ENCODE data around the gene NCS1. TPM values are rescaled to one million over a fixed set of nuclear protein-coding genes. Genes with fewer than 3 reads are reported as not detected.

The NCS1 gene
- total and polyA plus RNA-seq, 9 of the 15 experiments (the other 6 are each of a cell fraction or from before 2014, with no cell fraction given), result 0.28 to 27.0 (median 9.6) TPM

DNA sequence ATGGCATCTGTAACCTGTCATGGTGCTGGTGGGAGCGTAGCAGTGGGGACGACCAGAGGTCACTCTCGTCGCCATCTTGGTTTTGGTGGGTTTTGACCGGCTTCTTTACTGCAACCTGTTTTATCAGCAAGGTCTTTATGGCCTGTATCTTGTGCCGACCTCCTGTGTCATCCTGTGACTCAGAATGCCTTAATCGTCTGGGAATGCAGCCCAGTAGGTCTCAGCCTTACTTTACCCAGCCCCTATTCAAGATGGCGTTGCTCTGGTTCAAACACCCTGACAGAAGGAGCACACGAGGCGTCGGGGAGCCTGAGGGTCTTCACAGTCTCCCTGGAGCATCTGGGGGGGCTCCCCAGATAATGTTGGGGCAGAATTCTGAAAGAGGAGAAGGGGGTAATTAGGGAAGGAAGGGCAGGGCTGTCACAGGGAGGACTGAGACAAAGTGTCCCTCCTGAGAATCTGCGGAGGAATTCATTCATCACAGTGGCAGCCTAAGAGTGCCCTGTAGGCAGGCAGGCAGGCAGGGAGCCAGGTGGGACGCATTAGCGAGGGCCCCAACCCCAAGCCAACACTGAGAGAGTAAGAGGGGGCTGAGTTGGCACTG is 21.3 kb upstream of the NCS1 start (continued):
- TF ChIP-seq MAFK (IDR thresholded peaks at IDR 0.05; ENCODE audit: low read length), result no peak; the same call in 1 of the 2 replicates
- no peak for TF ChIP-seq HIVEP1 (CRISPR knock-in tag; IDR thresholded peaks at IDR 0.05)
- TF ChIP-seq, protein P1, sequence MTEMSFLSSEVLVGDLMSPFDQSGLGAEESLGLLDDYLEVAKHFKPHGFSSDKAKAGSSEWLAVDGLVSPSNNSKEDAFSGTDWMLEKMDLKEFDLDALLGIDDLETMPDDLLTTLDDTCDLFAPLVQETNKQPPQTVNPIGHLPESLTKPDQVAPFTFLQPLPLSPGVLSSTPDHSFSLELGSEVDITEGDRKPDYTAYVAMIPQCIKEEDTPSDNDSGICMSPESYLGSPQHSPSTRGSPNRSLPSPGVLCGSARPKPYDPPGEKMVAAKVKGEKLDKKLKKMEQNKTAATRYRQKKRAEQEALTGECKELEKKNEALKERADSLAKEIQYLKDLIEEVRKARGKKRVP (CRISPR knock-in tag; IDR thresholded peaks at IDR 0.05), result peak; percentile 87
- TF ChIP-seq, protein P2, sequence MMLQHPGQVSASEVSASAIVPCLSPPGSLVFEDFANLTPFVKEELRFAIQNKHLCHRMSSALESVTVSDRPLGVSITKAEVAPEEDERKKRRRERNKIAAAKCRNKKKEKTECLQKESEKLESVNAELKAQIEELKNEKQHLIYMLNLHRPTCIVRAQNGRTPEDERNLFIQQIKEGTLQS (IDR thresholded peaks at IDR 0.05), result peak; percentile 87
- TF ChIP-seq, protein P2 (CRISPR knock-in tag; conservative IDR thresholded peaks at IDR 0.05), result no peak; the same call in 1 of the 2 replicates
- TF ChIP-seq NFIC (IDR thresholded peaks at IDR 0.05), result peak; percentile 49; the same call in 1 of the 2 replicates
- no peak for TF ChIP-seq FOXA1 (IDR thresholded peaks at IDR 0.05; ENCODE audit: borderline replicate concordance)
- TF ChIP-seq, protein P3, sequence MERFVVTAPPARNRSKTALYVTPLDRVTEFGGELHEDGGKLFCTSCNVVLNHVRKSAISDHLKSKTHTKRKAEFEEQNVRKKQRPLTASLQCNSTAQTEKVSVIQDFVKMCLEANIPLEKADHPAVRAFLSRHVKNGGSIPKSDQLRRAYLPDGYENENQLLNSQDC (CRISPR knock-in tag; IDR thresholded peaks at IDR 0.05), result no peak
- no peak for TF ChIP-seq TSC22D4 (tag; IDR thresholded peaks at IDR 0.05)
- peak; percentile 61 for TF ChIP-seq NFE2 (IDR thresholded peaks at IDR 0.05; ENCODE audit: low read depth)
- TF ChIP-seq ZNF324 (CRISPR knock-in tag; IDR thresholded peaks at IDR 0.05), result peak; percentile 67
- TF ChIP-seq, protein P4, sequence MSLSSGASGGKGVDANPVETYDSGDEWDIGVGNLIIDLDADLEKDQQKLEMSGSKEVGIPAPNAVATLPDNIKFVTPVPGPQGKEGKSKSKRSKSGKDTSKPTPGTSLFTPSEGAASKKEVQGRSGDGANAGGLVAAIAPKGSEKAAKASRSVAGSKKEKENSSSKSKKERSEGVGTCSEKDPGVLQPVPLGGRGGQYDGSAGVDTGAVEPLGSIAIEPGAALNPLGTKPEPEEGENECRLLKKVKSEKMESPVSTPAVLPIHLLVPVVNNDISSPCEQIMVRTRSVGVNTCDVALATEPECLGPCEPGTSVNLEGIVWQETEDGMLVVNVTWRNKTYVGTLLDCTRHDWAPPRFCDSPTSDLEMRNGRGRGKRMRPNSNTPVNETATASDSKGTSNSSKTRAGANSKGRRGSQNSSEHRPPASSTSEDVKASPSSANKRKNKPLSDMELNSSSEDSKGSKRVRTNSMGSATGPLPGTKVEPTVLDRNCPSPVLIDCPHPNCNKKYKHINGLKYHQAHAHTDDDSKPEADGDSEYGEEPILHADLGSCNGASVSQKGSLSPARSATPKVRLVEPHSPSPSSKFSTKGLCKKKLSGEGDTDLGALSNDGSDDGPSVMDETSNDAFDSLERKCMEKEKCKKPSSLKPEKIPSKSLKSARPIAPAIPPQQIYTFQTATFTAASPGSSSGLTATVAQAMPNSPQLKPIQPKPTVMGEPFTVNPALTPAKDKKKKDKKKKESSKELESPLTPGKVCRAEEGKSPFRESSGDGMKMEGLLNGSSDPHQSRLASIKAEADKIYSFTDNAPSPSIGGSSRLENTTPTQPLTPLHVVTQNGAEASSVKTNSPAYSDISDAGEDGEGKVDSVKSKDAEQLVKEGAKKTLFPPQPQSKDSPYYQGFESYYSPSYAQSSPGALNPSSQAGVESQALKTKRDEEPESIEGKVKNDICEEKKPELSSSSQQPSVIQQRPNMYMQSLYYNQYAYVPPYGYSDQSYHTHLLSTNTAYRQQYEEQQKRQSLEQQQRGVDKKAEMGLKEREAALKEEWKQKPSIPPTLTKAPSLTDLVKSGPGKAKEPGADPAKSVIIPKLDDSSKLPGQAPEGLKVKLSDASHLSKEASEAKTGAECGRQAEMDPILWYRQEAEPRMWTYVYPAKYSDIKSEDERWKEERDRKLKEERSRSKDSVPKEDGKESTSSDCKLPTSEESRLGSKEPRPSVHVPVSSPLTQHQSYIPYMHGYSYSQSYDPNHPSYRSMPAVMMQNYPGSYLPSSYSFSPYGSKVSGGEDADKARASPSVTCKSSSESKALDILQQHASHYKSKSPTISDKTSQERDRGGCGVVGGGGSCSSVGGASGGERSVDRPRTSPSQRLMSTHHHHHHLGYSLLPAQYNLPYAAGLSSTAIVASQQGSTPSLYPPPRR (CRISPR knock-in tag; IDR thresholded peaks at IDR 0.05; ENCODE audit: borderline replicate concordance), result no peak
- TF ChIP-seq PHF21A (IDR thresholded peaks at IDR 0.05; ENCODE audit: borderline replicate concordance, low read depth), result no peak
- no peak for TF ChIP-seq MED1 (CRISPR knock-in tag; IDR thresholded peaks at IDR 0.05; ENCODE audit: borderline replicate concordance)
- no peak for TF ChIP-seq RB1 (IDR thresholded peaks at IDR 0.05; ENCODE audit: low read depth)
- TF ChIP-seq NR2C2 (CRISPR knock-in tag; IDR thresholded peaks at IDR 0.05), result no peak
- peak; percentile 68 for TF ChIP-seq NR2C2 (tag; IDR thresholded peaks at IDR 0.05)
- TF ChIP-seq ZNF12 (CRISPR knock-in tag; IDR thresholded peaks at IDR 0.05), result no peak
- TF ChIP-seq ZNF282 (CRISPR knock-in tag; IDR thresholded peaks at IDR 0.05), result no peak
- TF ChIP-seq ZNF24 (IDR thresholded peaks at IDR 0.05), result no peak
- no peak for TF ChIP-seq RUNX1 (IDR thresholded peaks at IDR 0.05; ENCODE audit: low read depth)
- TF ChIP-seq, protein P5, sequence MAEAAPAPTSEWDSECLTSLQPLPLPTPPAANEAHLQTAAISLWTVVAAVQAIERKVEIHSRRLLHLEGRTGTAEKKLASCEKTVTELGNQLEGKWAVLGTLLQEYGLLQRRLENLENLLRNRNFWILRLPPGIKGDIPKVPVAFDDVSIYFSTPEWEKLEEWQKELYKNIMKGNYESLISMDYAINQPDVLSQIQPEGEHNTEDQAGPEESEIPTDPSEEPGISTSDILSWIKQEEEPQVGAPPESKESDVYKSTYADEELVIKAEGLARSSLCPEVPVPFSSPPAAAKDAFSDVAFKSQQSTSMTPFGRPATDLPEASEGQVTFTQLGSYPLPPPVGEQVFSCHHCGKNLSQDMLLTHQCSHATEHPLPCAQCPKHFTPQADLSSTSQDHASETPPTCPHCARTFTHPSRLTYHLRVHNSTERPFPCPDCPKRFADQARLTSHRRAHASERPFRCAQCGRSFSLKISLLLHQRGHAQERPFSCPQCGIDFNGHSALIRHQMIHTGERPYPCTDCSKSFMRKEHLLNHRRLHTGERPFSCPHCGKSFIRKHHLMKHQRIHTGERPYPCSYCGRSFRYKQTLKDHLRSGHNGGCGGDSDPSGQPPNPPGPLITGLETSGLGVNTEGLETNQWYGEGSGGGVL (CRISPR knock-in tag; IDR thresholded peaks at IDR 0.05), result peak; percentile 89

Data from K562 (cell line).